ENCODE results near the gene CCR5.

CCR5 gene

GRCh38 chr3:46422617-46423016, 51.9 kb downstream of the CCR5 start:
- POLR2A ChIA-PET, result no interaction called here
- no peak for DNase-seq (ENCODE audit: extremely low spot score)

GRCh38 chr3:46423588-46423987, 52.8 kb downstream of the CCR5 start:
- CTCF ChIA-PET, result no interaction called here
- TF ChIP-seq L3MBTL2 (conservative IDR thresholded peaks at IDR 0.05) (no peak), FOXM1 (IDR thresholded peaks at IDR 0.05; ENCODE audit: borderline replicate concordance) (no peak), ZNF384 (IDR thresholded peaks at IDR 0.05) (no peak), SP1 (IDR thresholded peaks at IDR 0.05) (no peak), BHLHE40 (IDR thresholded peaks at IDR 0.05; ENCODE audit: borderline replicate concordance) (no peak), SUZ12 (IDR thresholded peaks at IDR 0.05) (no peak), TARDBP (IDR thresholded peaks at IDR 0.05) (no peak), FOXA1 (IDR thresholded peaks at IDR 0.05) (no peak), CTBP1 (IDR thresholded peaks at IDR 0.05; ENCODE audit: borderline replicate concordance) (no peak), LEF1 (IDR thresholded peaks at IDR 0.05; ENCODE audit: borderline replicate concordance) (no peak), ELF4 (IDR thresholded peaks at IDR 0.05) (no peak), ARNT (IDR thresholded peaks at IDR 0.05) (no peak), FOXK2 (IDR thresholded peaks at IDR 0.05) (no peak), PKNOX1 (IDR thresholded peaks at IDR 0.05) (no peak), NFRKB (IDR thresholded peaks at IDR 0.05) (no peak), HDGF (IDR thresholded peaks at IDR 0.05; ENCODE audit: borderline replicate concordance) (no peak)
- no peak for DNase-seq (ENCODE audit: extremely low spot score)
- POLR2A ChIA-PET, result no interaction called here

More at GRCh38 chr3:46422617-46423016, 51.9 kb downstream of the CCR5 start:
- TF ChIP-seq ELF4 (IDR thresholded peaks at IDR 0.05) (no peak), ZNF384 (IDR thresholded peaks at IDR 0.05) (no peak), SUZ12 (IDR thresholded peaks at IDR 0.05) (no peak), SP1 (IDR thresholded peaks at IDR 0.05) (no peak), L3MBTL2 (conservative IDR thresholded peaks at IDR 0.05) (no peak), CTBP1 (IDR thresholded peaks at IDR 0.05; ENCODE audit: borderline replicate concordance) (no peak), ARNT (IDR thresholded peaks at IDR 0.05) (no peak), TARDBP (IDR thresholded peaks at IDR 0.05) (no peak), FOXK2 (IDR thresholded peaks at IDR 0.05) (no peak), FOXA1 (IDR thresholded peaks at IDR 0.05) (no peak), NFRKB (IDR thresholded peaks at IDR 0.05) (no peak), FOXM1 (IDR thresholded peaks at IDR 0.05; ENCODE audit: borderline replicate concordance) (no peak), LEF1 (IDR thresholded peaks at IDR 0.05; ENCODE audit: borderline replicate concordance) (no peak), BHLHE40 (IDR thresholded peaks at IDR 0.05; ENCODE audit: borderline replicate concordance) (no peak), PKNOX1 (IDR thresholded peaks at IDR 0.05) (no peak)
- CTCF ChIA-PET, result no interaction called here
